Calu3 (cell line): ENCODE data around the gene LRRK1. TPM values are rescaled to one million over a fixed set of nuclear protein-coding genes. Genes with fewer than 3 reads are reported as not detected.

Experiments used
- BruUV-seq: library from RNA; stranded (reverse); fragments of 400-500 nt; replicated peaks from 2 replicates; lab custom pipeline; 2021; lab: Mats Ljungman, UMichigan
- CTCF ChIA-PET: fragments of 300-600 bp; sonication (Branson Sonifier 250); formaldehyde crosslinking; loops from one replicate; lab custom pipeline; 2022; ENCODE audit warnings: antibody characterized with exemption; lab: Charles Lee
- DNase-seq: peaks from one replicate; pipeline ENCODE4 v3.0.0; 2022
- H3K27ac Mint-ChIP-seq: one replicate; pipeline ENCODE4 v1.8.0; 2022; ENCODE audit warnings: mixed read lengths; ENCODE audit not compliant: unreplicated experiment
- H3K27me3 Mint-ChIP-seq: one replicate; pipeline ENCODE4 v1.8.0; 2022; ENCODE audit warnings: mixed read lengths; ENCODE audit not compliant: unreplicated experiment
- H3K36me3 Mint-ChIP-seq: one replicate; pipeline ENCODE4 v1.8.0; 2022; ENCODE audit warnings: mild to moderate bottlenecking, moderate library complexity, mixed read lengths; ENCODE audit not compliant: insufficient read depth, unreplicated experiment
- H3K4me1 Mint-ChIP-seq: one replicate; pipeline ENCODE4 v1.8.0; 2022; ENCODE audit warnings: mild to moderate bottlenecking, low read depth, mixed read lengths; ENCODE audit not compliant: unreplicated experiment
- H3K4me3 Mint-ChIP-seq: one replicate; pipeline ENCODE4 v1.8.0; 2022; ENCODE audit warnings: mild to moderate bottlenecking, low read depth, moderate library complexity, mixed read lengths; ENCODE audit not compliant: unreplicated experiment
- H3K9me3 Mint-ChIP-seq: one replicate; pipeline ENCODE4 v1.8.0; 2022; ENCODE audit warnings: low read depth, mixed read lengths; ENCODE audit not compliant: unreplicated experiment
- intact Hi-C: fragments of 100-400 bp; cut with micrococcal nuclease; formaldehyde crosslinking; loops from one replicate; pipeline ENCODE4 v1.10.0; 2022; ENCODE audit not compliant: unreplicated experiment
- total RNA-seq: library from RNA; stranded (reverse); gene quantifications from 2 replicates; pipeline ENCODE4 v1.2.3, GENCODE V29; 2022
- TF ChIP-seq, protein P1 (sequence below): fragments of 200-600 bp; IDR thresholded peaks from one replicate; pipeline ENCODE4 v1.8.0; 2022; ENCODE audit warnings: antibody characterized with exemption; ENCODE audit not compliant: unreplicated experiment

Gene LRRK1
- total RNA-seq, 1 experiment from 2014 or later: 21.3 TPM

- CTCF ChIA-PET: no interaction called here
- TF ChIP-seq, protein P1, sequence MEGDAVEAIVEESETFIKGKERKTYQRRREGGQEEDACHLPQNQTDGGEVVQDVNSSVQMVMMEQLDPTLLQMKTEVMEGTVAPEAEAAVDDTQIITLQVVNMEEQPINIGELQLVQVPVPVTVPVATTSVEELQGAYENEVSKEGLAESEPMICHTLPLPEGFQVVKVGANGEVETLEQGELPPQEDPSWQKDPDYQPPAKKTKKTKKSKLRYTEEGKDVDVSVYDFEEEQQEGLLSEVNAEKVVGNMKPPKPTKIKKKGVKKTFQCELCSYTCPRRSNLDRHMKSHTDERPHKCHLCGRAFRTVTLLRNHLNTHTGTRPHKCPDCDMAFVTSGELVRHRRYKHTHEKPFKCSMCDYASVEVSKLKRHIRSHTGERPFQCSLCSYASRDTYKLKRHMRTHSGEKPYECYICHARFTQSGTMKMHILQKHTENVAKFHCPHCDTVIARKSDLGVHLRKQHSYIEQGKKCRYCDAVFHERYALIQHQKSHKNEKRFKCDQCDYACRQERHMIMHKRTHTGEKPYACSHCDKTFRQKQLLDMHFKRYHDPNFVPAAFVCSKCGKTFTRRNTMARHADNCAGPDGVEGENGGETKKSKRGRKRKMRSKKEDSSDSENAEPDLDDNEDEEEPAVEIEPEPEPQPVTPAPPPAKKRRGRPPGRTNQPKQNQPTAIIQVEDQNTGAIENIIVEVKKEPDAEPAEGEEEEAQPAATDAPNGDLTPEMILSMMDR: no peak
- Mint-ChIP-seq H3K27ac (no peak overlapping the region), H3K27me3 (no peaks in the 10 kb centered on the region), H3K4me1 (no peaks in the 10 kb centered on the region), H3K36me3 (no peaks in the 10 kb centered on the region), H3K9me3 (peaks cover 4% of the 10 kb centered on the region), H3K4me3 (no peak overlapping the region)
- intact Hi-C loops: no loop called here
- no peak for DNase-seq
- no TSS peak for BruUV-seq
These were observed 185.0 kb downstream of the LRRK1 start for GRCh38 chr15:101104141-101104540.

DNA sequence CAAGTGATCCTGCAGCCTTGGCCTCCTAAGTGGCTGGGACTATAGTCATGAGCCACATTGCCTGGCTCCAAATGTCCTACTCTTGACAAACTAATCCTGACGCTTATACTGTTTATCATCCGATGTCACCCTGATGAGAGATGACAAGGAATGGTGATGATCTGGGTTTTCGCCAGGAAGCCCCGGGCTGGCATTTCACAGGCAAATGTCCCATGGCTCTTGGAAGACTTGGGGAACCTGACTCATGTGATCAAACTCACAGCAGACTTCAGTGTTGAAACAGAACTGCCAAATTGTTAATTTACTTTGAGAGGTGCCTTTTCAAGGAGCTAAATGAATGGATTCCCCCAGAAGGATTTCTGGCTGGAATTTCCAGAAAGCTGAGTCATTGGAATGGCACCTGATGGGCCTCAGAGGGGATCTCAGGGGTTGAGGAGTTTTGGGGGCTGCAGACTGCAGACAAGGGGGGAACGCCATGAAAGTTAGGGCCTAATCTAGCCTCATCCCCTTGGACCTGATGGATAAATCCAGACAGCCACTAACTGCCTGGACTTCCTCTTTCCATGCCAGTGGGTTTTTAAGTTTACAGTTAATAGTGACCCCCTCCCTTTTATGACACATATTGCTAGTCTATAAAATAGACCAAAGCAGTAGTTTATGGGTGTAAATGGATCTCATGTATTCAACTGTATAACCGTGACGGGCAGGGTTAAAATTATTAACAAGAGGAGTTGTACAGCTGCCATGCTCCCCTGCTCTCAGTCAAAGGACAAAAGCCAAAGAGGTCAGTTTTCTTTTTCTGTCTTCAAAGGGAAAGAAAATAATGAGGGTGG, 186.1 kb downstream of the LRRK1 start:
- Mint-ChIP-seq H3K4me1 (no peaks in the 10 kb centered on the region), H3K9me3 (peaks cover 4% of the 10 kb centered on the region), H3K36me3 (no peaks in the 10 kb centered on the region), H3K27me3 (no peaks in the 10 kb centered on the region), H3K27ac (no peak overlapping the region), H3K4me3 (no peak overlapping the region)
- TF ChIP-seq, protein P1: no peak
- intact Hi-C loops: no loop called here
- BruUV-seq: no TSS peak
- CTCF ChIA-PET: interaction anchor here (1.0 kb wide), 1 partner anchor 38 kb away, joined by 3 read pairs; no protein-coding TSS in a partner anchor
- no peak for DNase-seq

DNA sequence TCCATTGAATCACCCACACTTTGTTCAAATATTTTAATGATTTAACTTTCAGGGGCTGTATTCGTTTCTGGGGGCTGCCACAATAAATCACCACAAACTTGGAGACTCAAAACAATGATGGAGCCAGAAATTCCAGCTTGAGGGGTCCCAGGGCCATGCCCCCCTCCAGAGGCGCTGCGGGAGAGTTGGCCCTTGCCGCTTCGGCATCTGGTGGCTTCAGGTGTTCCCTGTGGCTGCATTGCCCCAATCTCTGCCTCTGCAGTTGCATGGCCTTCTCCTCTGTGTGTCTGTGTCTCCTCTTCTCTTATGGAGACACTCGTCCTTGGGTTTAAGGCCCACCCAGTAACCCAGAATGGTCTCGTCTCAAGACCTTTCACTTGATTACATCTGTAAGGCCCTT, 187.9 kb downstream of the LRRK1 start:
- Mint-ChIP-seq H3K27me3 (peaks cover 16% of the 10 kb centered on the region), H3K27ac (no peak overlapping the region), H3K4me1 (no peaks in the 10 kb centered on the region), H3K9me3 (no peaks in the 10 kb centered on the region), H3K36me3 (no peaks in the 10 kb centered on the region), H3K4me3 (no peak overlapping the region)
- TF ChIP-seq, protein P1: no peak
- CTCF ChIA-PET: no interaction called here
- no peak for DNase-seq
- intact Hi-C loops: no loop called here
- BruUV-seq: no TSS peak

DNA sequence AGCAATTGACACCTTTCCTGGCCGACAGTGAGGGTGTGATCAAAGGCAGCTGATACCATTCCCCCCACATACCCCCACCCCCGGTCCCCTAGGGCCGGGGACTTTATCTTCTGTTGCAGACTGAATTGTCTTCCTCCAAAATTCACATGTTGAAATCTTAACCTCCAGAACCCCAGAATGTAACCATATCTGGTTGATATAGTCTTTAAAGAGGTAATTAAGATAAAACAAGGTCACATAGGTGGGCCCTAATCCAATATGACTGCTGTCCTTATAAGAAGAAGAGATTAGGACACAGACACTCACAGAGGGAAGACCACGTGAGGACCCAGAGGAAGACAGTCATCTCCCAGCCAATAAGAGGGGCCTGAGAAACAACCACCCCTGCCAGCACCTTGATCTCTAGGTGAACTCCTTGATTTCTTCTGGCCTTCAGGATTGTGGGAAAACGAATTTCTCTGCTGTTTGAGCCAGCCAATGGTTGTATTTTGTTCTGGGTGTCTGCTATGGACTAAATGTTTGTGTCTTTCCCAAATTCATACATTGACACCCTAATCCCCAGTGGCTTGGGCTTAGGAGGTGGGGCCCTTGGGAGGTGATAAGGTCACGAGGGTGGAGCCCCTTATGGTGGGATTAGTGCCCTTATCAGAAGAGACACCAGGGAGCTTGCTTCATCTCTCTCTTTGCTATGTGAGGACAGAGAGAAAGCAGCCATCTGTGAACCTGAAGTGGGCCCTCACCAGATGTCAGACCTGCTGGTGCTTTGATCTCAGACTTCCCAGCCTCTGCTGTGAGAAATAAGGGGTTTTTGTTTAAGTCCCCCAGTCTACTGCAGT, 188.7 kb downstream of the LRRK1 start:
- Mint-ChIP-seq H3K4me3 (no peak overlapping the region), H3K9me3 (no peaks in the 10 kb centered on the region), H3K27me3 (peaks cover 23% of the 10 kb centered on the region), H3K27ac (no peak overlapping the region), H3K4me1 (no peaks in the 10 kb centered on the region), H3K36me3 (no peaks in the 10 kb centered on the region)
- CTCF ChIA-PET: interaction anchor here (1.2 kb wide), 1 partner anchor 143 kb away, joined by 3 read pairs; no protein-coding TSS in a partner anchor
- intact Hi-C loops: no loop called here
- TF ChIP-seq, protein P1: no peak
- DNase-seq: no peak
- BruUV-seq: no TSS peak
